Measurements from ENCODE around the gene TTLL11.
A peak's percentile ranks its signal among the peaks of the same experiment; 100 is the strongest.

TTLL11 gene

DNA sequence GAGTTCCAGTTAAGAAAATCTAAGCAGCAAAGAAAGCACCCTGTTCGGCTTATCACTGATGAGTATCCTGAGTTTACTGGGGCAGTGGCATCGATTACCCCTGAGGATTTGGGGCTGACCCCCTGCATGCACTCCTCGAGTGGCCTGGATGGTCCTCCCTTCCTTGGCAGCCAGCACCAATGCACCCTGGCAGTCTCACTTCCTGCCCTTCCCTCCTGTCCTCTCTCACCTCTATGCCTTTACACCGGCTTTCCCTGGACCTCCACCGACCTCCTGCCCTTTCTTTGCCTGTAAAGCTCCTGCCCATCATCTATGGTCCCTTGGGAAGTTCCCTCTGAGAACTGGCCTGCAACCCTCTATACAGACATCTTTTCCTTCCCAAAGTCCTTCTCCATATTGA, 97.1 kb downstream of the TTLL11 start:
- no peak overlapping the region for H3K4me3 ChIP-seq (ENCODE audit: low read depth, low read length)
- no peak for DNase-seq (ENCODE audit: low read depth)
- TF ChIP-seq MYC (IDR thresholded peaks at IDR 0.05; ENCODE audit: low read depth, low read length) = no peak
- TF ChIP-seq, protein P1, sequence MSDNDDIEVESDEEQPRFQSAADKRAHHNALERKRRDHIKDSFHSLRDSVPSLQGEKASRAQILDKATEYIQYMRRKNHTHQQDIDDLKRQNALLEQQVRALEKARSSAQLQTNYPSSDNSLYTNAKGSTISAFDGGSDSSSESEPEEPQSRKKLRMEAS (IDR thresholded peaks at IDR 0.05; ENCODE audit: low read depth, low read length) = no peak
- TF ChIP-seq POLR2A (IDR thresholded peaks at IDR 0.05; ENCODE audit: extremely low read depth, insufficient read length) = no peak
- TF ChIP-seq, protein P2, sequence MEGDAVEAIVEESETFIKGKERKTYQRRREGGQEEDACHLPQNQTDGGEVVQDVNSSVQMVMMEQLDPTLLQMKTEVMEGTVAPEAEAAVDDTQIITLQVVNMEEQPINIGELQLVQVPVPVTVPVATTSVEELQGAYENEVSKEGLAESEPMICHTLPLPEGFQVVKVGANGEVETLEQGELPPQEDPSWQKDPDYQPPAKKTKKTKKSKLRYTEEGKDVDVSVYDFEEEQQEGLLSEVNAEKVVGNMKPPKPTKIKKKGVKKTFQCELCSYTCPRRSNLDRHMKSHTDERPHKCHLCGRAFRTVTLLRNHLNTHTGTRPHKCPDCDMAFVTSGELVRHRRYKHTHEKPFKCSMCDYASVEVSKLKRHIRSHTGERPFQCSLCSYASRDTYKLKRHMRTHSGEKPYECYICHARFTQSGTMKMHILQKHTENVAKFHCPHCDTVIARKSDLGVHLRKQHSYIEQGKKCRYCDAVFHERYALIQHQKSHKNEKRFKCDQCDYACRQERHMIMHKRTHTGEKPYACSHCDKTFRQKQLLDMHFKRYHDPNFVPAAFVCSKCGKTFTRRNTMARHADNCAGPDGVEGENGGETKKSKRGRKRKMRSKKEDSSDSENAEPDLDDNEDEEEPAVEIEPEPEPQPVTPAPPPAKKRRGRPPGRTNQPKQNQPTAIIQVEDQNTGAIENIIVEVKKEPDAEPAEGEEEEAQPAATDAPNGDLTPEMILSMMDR (IDR thresholded peaks at IDR 0.05; ENCODE audit: low read depth, low read length) = no peak

DNA sequence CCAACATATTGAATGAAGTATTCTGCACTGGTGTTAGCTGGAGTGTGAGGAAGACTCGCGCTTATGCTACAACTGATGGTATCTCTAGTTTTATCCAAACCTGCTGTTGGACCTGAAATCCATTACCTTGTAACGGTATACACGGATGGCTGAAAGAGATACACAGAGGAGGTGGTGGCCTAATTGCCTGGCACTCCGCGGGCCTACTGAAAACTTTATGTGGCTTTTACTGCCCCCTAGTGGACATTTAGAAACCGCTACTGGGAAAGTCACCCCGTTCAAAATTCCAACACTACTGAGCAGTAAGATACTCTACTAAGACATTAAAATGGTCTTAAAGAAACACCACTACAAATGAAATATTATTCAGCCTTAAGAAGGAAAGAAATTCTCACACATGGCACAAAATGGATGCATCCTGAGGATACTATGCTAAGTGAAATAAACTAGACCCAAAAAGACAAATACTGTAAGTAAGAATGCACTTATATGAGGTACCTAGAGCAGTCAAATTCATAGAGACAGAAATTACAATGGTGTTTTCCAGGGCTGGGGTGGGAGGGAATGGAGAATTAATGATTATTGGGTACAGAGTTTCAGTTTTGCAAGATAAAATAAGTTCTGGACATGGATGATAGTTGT, 100.4 kb downstream of the TTLL11 start:
- peak; percentile 72 for DNase-seq (ENCODE audit: low read depth)
- TF ChIP-seq, protein P1 (IDR thresholded peaks at IDR 0.05; ENCODE audit: low read depth, low read length) = no peak
- 0 out of 2 replicates have a peak, but pooled peaks have one; percentile 16 for TF ChIP-seq MYC (IDR thresholded peaks at IDR 0.05; ENCODE audit: low read depth, low read length)
- TF ChIP-seq, protein P2 (IDR thresholded peaks at IDR 0.05; ENCODE audit: low read depth, low read length) = peak; percentile 52
- no peak overlapping the region for H3K4me3 ChIP-seq (ENCODE audit: low read depth, low read length)

DNA sequence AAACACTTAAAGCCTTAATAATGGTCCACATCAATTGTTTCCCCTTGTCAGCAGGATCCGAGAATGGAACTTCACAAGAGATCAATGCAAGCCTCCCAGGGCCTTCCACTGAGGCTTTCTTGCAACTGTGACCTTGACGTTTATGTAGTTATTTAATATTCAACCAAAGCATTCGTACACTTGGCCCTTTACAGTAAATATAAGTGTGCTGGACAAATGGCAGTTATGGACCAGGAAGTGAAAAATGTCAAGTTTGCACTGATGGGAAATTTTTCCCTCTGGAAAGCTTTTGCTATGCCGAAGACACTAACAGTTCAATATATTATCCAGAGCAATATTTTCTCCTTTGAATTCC, 101.8 kb downstream of the TTLL11 start:
- TF ChIP-seq POLR2A (IDR thresholded peaks at IDR 0.05; ENCODE audit: extremely low read depth, insufficient read length) (no peak), MYC (IDR thresholded peaks at IDR 0.05; ENCODE audit: low read depth, low read length) (no peak)
- TF ChIP-seq, protein P2 (IDR thresholded peaks at IDR 0.05; ENCODE audit: low read depth, low read length) = no peak
- TF ChIP-seq, protein P1 (IDR thresholded peaks at IDR 0.05; ENCODE audit: low read depth, low read length) = no peak
- no peak overlapping the region for H3K4me3 ChIP-seq (ENCODE audit: low read depth, low read length)
- no peak for DNase-seq (ENCODE audit: low read depth)

DNA sequence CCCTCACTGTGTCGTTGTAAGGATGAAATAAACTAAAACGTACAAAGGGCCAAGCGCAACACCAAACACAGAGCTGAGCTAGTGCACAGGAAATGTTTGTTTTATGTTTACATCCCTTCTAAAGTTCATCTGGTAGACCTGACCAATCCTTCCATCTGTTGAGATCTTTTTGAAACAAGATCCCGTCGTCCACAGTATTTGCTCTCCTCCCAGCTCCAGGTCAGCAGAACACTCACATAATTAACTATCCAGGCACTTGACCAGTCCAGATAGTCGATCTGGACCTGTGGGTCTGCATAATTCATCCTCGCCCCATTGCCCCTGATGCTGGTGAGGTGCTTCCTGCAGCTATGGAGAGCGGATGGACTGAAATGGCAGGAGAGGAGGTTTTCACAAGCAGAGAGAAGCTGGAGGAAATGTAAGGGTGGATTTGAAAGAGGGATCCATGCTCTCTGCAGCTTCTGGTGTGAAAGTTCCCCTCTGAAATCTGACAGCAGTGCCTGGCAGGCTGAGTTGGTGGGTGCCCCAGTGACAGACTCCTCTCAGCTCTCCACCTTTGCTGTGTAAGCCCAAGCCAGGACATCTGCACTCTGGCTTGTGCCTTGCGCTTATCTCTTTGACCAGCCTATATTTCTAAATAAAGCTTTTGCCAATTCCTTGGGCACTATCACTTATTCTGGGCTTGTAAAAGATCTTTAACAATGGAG, 102.4 kb downstream of the TTLL11 start:
- H3K4me3 ChIP-seq (ENCODE audit: low read depth, low read length) = no peak overlapping the region
- TF ChIP-seq, protein P2 (IDR thresholded peaks at IDR 0.05; ENCODE audit: low read depth, low read length) = no peak
- TF ChIP-seq MYC (IDR thresholded peaks at IDR 0.05; ENCODE audit: low read depth, low read length) (no peak), POLR2A (IDR thresholded peaks at IDR 0.05; ENCODE audit: extremely low read depth, insufficient read length) (no peak)
- TF ChIP-seq, protein P1 (IDR thresholded peaks at IDR 0.05; ENCODE audit: low read depth, low read length) = no peak
- DNase-seq (ENCODE audit: low read depth) = no peak

DNA sequence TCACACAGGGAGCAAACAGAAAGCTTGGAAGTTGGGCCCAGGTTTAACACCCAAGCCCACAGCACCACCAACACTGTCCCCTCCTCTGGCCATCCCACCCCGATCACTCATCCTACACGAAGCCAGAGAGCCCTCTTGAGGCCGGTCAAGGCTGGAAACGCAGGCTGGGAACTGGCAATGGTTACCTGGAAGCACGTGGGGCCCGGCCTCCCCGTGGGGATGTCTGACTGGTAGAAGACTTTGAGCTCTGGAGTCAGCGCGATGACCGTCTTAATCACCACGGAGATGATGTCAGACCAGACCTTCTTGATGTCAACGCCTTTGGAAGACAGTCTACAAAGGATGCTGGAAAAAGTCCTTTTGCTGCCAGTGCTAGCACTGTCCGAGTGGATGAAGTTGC, 104.1 kb downstream of the TTLL11 start:
- no peak for DNase-seq (ENCODE audit: low read depth)
- no peak overlapping the region for H3K4me3 ChIP-seq (ENCODE audit: low read depth, low read length)
- TF ChIP-seq, protein P2 (IDR thresholded peaks at IDR 0.05; ENCODE audit: low read depth, low read length) = no peak
- TF ChIP-seq, protein P1 (IDR thresholded peaks at IDR 0.05; ENCODE audit: low read depth, low read length) = no peak
- TF ChIP-seq POLR2A (IDR thresholded peaks at IDR 0.05; ENCODE audit: extremely low read depth, insufficient read length) (no peak), MYC (IDR thresholded peaks at IDR 0.05; ENCODE audit: low read depth, low read length) (no peak)
